ENCODE data around the gene WDR73.

Gene WDR73

GRCh38 chr15:84669726-84670125 lies 15.6 kb upstream of the WDR73 start:
- no peak for DNase-seq (ENCODE audit: low read depth in 2 of 2)
- TF ChIP-seq CTCF (IDR thresholded peaks at IDR 0.05; ENCODE audit: low read depth, low read length) = no peak
- no peak overlapping the region for H3K4me3 ChIP-seq (replicated peaks in 1 of 2; ENCODE audit: low read depth in 2 of 2, low read length in 2 of 2)

- H3K4me3 ChIP-seq (replicated peaks in 1 of 2; ENCODE audit: low read depth in 2 of 2, low read length in 2 of 2) = no peak overlapping the region
- DNase-seq (ENCODE audit: low read depth in 2 of 2) = no peak
- no peak for TF ChIP-seq CTCF (IDR thresholded peaks at IDR 0.05; ENCODE audit: low read depth, low read length)
These were observed 14.3 kb upstream of the WDR73 start for GRCh38 chr15:84668221-84668982.

GRCh38 chr15:84666373-84666772 lies 12.3 kb upstream of the WDR73 start:
- TF ChIP-seq CTCF (IDR thresholded peaks at IDR 0.05; ENCODE audit: low read depth, low read length) = no peak
- DNase-seq (ENCODE audit: low read depth in 2 of 2) = peak; percentile 23 to 70
- no peak overlapping the region for H3K4me3 ChIP-seq (replicated peaks in 1 of 2; ENCODE audit: low read depth in 2 of 2, low read length in 2 of 2)

GRCh38 chr15:84661001-84661400 lies 6.9 kb upstream of the WDR73 start:
- no peak overlapping the region for H3K4me3 ChIP-seq (replicated peaks in 1 of 2; ENCODE audit: low read depth in 2 of 2, low read length in 2 of 2)
- no peak for TF ChIP-seq CTCF (IDR thresholded peaks at IDR 0.05; ENCODE audit: low read depth, low read length)
- no peak for DNase-seq (ENCODE audit: low read depth in 2 of 2)

- no peak for TF ChIP-seq CTCF (IDR thresholded peaks at IDR 0.05; ENCODE audit: low read depth, low read length)
- H3K4me3 ChIP-seq (replicated peaks in 1 of 2; ENCODE audit: low read depth in 2 of 2, low read length in 2 of 2) = no peak overlapping the region
- no peak for DNase-seq (ENCODE audit: low read depth in 2 of 2)
These were observed 6.1 kb upstream of the WDR73 start for GRCh38 chr15:84659904-84660781.

GRCh38 chr15:84658788-84659411 lies 4.8 kb upstream of the WDR73 start:
- peak overlapping the region in 1 of 2 donors; percentile 54 for H3K4me3 ChIP-seq (replicated peaks in 1 of 2; ENCODE audit: low read depth in 2 of 2, low read length in 2 of 2)
- no peak for TF ChIP-seq CTCF (IDR thresholded peaks at IDR 0.05; ENCODE audit: low read depth, low read length)

More at GRCh38 chr15:84658788-84659411, 4.8 kb upstream of the WDR73 start:
- no peak for DNase-seq (ENCODE audit: low read depth in 2 of 2)

Data from cardiac fibroblast (primary cell).